H1 (cell line): ENCODE measurements around the gene ZSWIM2. TPM values are rescaled to one million over a fixed set of nuclear protein-coding genes. Genes with fewer than 3 reads are reported as not detected.

Source experiments
- CTCF ChIA-PET: fragments of 300-600 bp; sonication (Branson Sonifier 250); formaldehyde crosslinking; loops from one replicate; lab custom pipeline; 2021; ENCODE audit not compliant: partially characterized antibody; lab: Charles Lee
- POLR2A ChIA-PET: fragments of 300-600 bp; sonication (Branson Sonifier 250); formaldehyde crosslinking; loops from one replicate; lab custom pipeline; 2021; ENCODE audit warnings: inconsistent platforms; ENCODE audit not compliant: partially characterized antibody; lab: Charles Lee
- DNase-seq, 2 experiments: peaks; one replicate each; pipeline versions ENCODE4 v3.0.0 to v3.0.0-alpha.2; 2010 to 2022; ENCODE audit warnings: low spot score in 2 of 2, low read depth in 1 of 2, mixed read lengths in 1 of 2
- FAIRE-seq: peaks from 2 replicates; lab custom pipeline; 2011; peaks lifted over from hg19 to GRCh38; lab: Jason Lieb, UNC
- H2AFZ ChIP-seq: 2 replicates; pipeline ENCODE4 v1.8.1; 2012; ENCODE audit warnings: low read length, inconsistent platforms
- H2AK5ac ChIP-seq: 2 replicates; pipeline ENCODE4 v1.6.1; 2013; ENCODE audit warnings: low read depth, low read length
- H2BK120ac ChIP-seq: replicated peaks from 2 replicates; pipeline ENCODE3; 2013; ENCODE audit warnings: low read depth, low read length, inconsistent platforms
- H2BK12ac ChIP-seq: 2 replicates; pipeline ENCODE4 v1.6.1; 2013; ENCODE audit warnings: low read depth, low read length
- H2BK15ac ChIP-seq: 2 replicates; pipeline ENCODE4 v1.6.1; 2013; ENCODE audit warnings: low read length
- H2BK20ac ChIP-seq: 2 replicates; pipeline ENCODE4 v1.6.1; 2013; ENCODE audit warnings: low read length
- H2BK5ac ChIP-seq: 2 replicates; pipeline ENCODE4 v1.6.1; 2013; ENCODE audit warnings: low read depth, low read length
- H3K14ac ChIP-seq: 2 replicates; pipeline ENCODE4 v1.6.1; 2013; ENCODE audit warnings: inconsistent platforms; ENCODE audit not compliant: insufficient read length
- H3K18ac ChIP-seq: 2 replicates; pipeline ENCODE4 v1.6.1; 2013; ENCODE audit warnings: low read length; ENCODE audit errors: extremely low read depth
- H3K23ac ChIP-seq: 2 replicates; pipeline ENCODE4 v1.6.1; 2013; ENCODE audit warnings: inconsistent platforms; ENCODE audit not compliant: insufficient read length
- H3K23me2 ChIP-seq: 2 replicates; pipeline ENCODE4 v1.6.1; 2013; ENCODE audit warnings: low read depth, low read length
- H3K27ac ChIP-seq: 2 replicates; pipeline ENCODE4 v1.6.1; 2011; ENCODE audit warnings: low read depth, low read length, inconsistent platforms
- H3K27me3 ChIP-seq, 4 experiments: replicated peaks in 1 of 4; 1 replicate in 1 of 4; 2 replicates in 3 of 4; pipeline versions ENCODE4 v1.6.1 to v1.8.1; 2011 to 2013; ENCODE audit warnings: low read length in 3 of 4, mild to moderate bottlenecking in 3 of 4, inconsistent platforms in 2 of 4, mixed read lengths in 2 of 4, moderate library complexity in 1 of 4; ENCODE audit not compliant: control insufficient read depth in 3 of 4, insufficient read depth in 3 of 4; ENCODE audit errors: extremely low read depth in 1 of 4
- H3K36me3 ChIP-seq, 4 experiments: 2 replicates each; pipeline versions ENCODE4 v1.6.1 to v1.8.1; 2011 to 2013; ENCODE audit warnings: mild to moderate bottlenecking in 4 of 4, low read length in 3 of 4, moderate library complexity in 2 of 4, control low read depth in 1 of 4, inconsistent platforms in 1 of 4; ENCODE audit not compliant: insufficient read depth in 4 of 4, control insufficient read depth in 2 of 4
- H3K4ac ChIP-seq: replicated peaks from 2 replicates; pipeline ENCODE3; 2013; ENCODE audit warnings: low read length, low read depth, mixed read lengths, inconsistent platforms; ENCODE audit not compliant: insufficient read length
- H3K4me1 ChIP-seq, 4 experiments: replicated peaks in 1 of 4; 1 replicate in 1 of 4; 2 replicates in 3 of 4; pipeline versions ENCODE4 v1.6.1 to v1.8.1; 2011 to 2013; ENCODE audit warnings: low read length in 3 of 4, inconsistent platforms in 2 of 4, mixed read lengths in 1 of 4; ENCODE audit not compliant: insufficient read depth in 4 of 4, control insufficient read depth in 3 of 4
- H3K4me2 ChIP-seq, 2 experiments: 2 replicates each; pipeline versions ENCODE4 v1.6.1 to v1.8.1; 2011 to 2013; ENCODE audit warnings: low read depth in 2 of 2, low read length in 2 of 2, control low read depth in 1 of 2, inconsistent platforms in 1 of 2, mild to moderate bottlenecking in 1 of 2; ENCODE audit not compliant: insufficient read depth in 1 of 2
- H3K4me3 ChIP-seq, 4 experiments: fragments of 200-600, 300-600 bp in 1 of 4; sonication (generic), shearing (Covaris generic), sonication (Bioruptor Twin) in 1 of 4; 2 replicates each; pipeline versions ENCODE4 v1.5.1 to v1.8.1; 2011 to 2016; ENCODE audit warnings: low read length in 4 of 4, low read depth in 3 of 4, control low read depth in 2 of 4, inconsistent platforms in 2 of 4, mild to moderate bottlenecking in 2 of 4, mixed read lengths in 1 of 4, moderate library complexity in 1 of 4; ENCODE audit not compliant: insufficient read depth in 2 of 4; ENCODE audit errors: extremely low read depth in 1 of 4
- H3K56ac ChIP-seq: replicated peaks from 2 replicates; pipeline ENCODE3; 2013; ENCODE audit warnings: low read depth, mild to moderate bottlenecking, mixed read lengths, low read length, inconsistent platforms; ENCODE audit not compliant: insufficient read length
- H3K79me1 ChIP-seq: 2 replicates; pipeline ENCODE4 v1.6.1; 2013; ENCODE audit warnings: low read depth, low read length, control low read depth
- H3K79me2 ChIP-seq, 2 experiments: 2 replicates each; pipeline versions ENCODE4 v1.6.1 to v1.8.1; 2012 to 2013; ENCODE audit warnings: low read length in 2 of 2, mild to moderate bottlenecking in 2 of 2, inconsistent platforms in 1 of 2; ENCODE audit not compliant: insufficient read depth in 2 of 2, control insufficient read depth in 1 of 2
- H3K9ac ChIP-seq, 4 experiments: replicated peaks in 1 of 4; 1 replicate in 1 of 4; 2 replicates in 3 of 4; pipeline versions ENCODE4 v1.6.1 to v1.8.1; 2011 to 2013; ENCODE audit warnings: low read depth in 3 of 4, low read length in 3 of 4, control low read depth in 2 of 4, mild to moderate bottlenecking in 2 of 4, moderate library complexity in 2 of 4, inconsistent platforms in 1 of 4; ENCODE audit errors: extremely low read depth in 1 of 4
- H3K9me3 ChIP-seq, 2 experiments: 2 replicates each; pipeline versions ENCODE4 v1.6.1 to v1.8.1; 2012 to 2013; ENCODE audit warnings: mild to moderate bottlenecking in 2 of 2, moderate library complexity in 2 of 2, control low read depth in 1 of 2, inconsistent platforms in 1 of 2, low read depth in 1 of 2, low read length in 1 of 2, mixed read lengths in 1 of 2; ENCODE audit not compliant: insufficient read depth in 2 of 2
- H4K20me1 ChIP-seq, 2 experiments: replicated peaks in 1 of 2; 2 replicates each; pipeline versions ENCODE3 to v1.8.1; 2011 to 2013; ENCODE audit warnings: inconsistent platforms in 2 of 2, low read length in 2 of 2, mild to moderate bottlenecking in 1 of 2; ENCODE audit not compliant: insufficient read depth in 2 of 2, control insufficient read depth in 1 of 2
- H4K5ac ChIP-seq: 2 replicates; pipeline ENCODE4 v1.6.1; 2013; ENCODE audit warnings: low read length, low read depth, mixed read lengths, inconsistent platforms; ENCODE audit not compliant: insufficient read length
- H4K8ac ChIP-seq: 2 replicates; pipeline ENCODE4 v1.8.0; 2013; ENCODE audit warnings: mild to moderate bottlenecking, moderate library complexity, low read length, inconsistent platforms; ENCODE audit not compliant: insufficient read depth; ENCODE audit errors: extremely low read depth
- H4K91ac ChIP-seq: replicated peaks from 2 replicates; pipeline ENCODE3; 2013; ENCODE audit warnings: low read length, mixed read lengths, inconsistent platforms; ENCODE audit not compliant: insufficient read length
- EGR1 ChIP-seq: IDR thresholded peaks from 2 replicates; pipeline ENCODE4 v1.6.1; 2011; ENCODE audit warnings: low read depth, low read length, borderline replicate concordance
- EZH2 ChIP-seq: fragments of 200-600 bp; sonication (generic); IDR thresholded peaks from 2 replicates; pipeline ENCODE4 v1.7.1; 2012; ENCODE audit warnings: low read depth, mild to moderate bottlenecking, moderate library complexity, low read length, inconsistent platforms; ENCODE audit not compliant: severe bottlenecking
- KDM1A ChIP-seq: fragments of 200-600, 300-600 bp; sonication (generic); IDR thresholded peaks from 2 replicates; pipeline ENCODE4 v1.7.1; 2016; ENCODE audit warnings: mild to moderate bottlenecking, low read length, borderline replicate concordance
- SIRT6 ChIP-seq: IDR thresholded peaks from one replicate; pipeline ENCODE4 v1.7.1; 2012; ENCODE audit warnings: low read length, inconsistent platforms
- SP1 ChIP-seq: IDR thresholded peaks from 2 replicates; pipeline ENCODE4 v1.6.1; 2011; ENCODE audit warnings: low read depth, low read length
- SP2 ChIP-seq: IDR thresholded peaks from 2 replicates; pipeline ENCODE4 v1.6.1; 2012; ENCODE audit warnings: mild to moderate bottlenecking, low read length, inconsistent platforms
- SP4 ChIP-seq: IDR thresholded peaks from 2 replicates; pipeline ENCODE4 v1.6.1; 2012; ENCODE audit warnings: low read length, inconsistent platforms
- SRF ChIP-seq: IDR thresholded peaks from 2 replicates; pipeline ENCODE4 v1.6.1; 2011; ENCODE audit warnings: mild to moderate bottlenecking, low read depth, low read length, moderate library complexity
- WGBS, 2 experiments: shearing (Covaris generic) in 1 of 2; methylation state at CpG; one replicate each; pipeline versions ENCODE4 v1.1.6 to v1.1.7; 2013 to 2015; ENCODE audit warnings: low lambda C conversion rate in 2 of 2, mixed read lengths in 2 of 2, inconsistent platforms in 1 of 2, low coverage in 1 of 2, missing lambda C conversion rate in 1 of 2; ENCODE audit not compliant: insufficient replicate concordance in 2 of 2, insufficient coverage in 1 of 2, insufficient read length in 1 of 2; ENCODE audit errors: extremely low coverage in 1 of 2, missing lambda C conversion rate in 1 of 2; 5-methylcytosine and 5-hydroxymethylcytosine counted together
- polyA plus RNA-seq, 7 experiments: library from polyadenylated mRNA; depleted of rRNA in 3 of 7; stranded (reverse) in 5 of 7; unstranded in 2 of 7; fragments of >200 nt in 5 of 7; fragments of 200-250 nt in 2 of 7; gene quantifications; 1 replicate in 5 of 7; 2 replicates in 1 of 7; 4 replicates in 1 of 7; pipeline versions ENCODE4 v1.2.1 to v1.2.3, GENCODE V29; 2011 to 2013; ENCODE audit warnings: missing spikeins in 2 of 7, mixed read lengths in 2 of 7
- total RNA-seq: library from RNA; stranded (reverse); fragmentation: NEBNext Ultra II Directional; extraction: Animal tissue kit (Norgen Biotek cat#: 25700); gene quantifications from 2 replicates; pipeline ENCODE4 v1.2.1, GENCODE V29; 2021
- TF ChIP-seq, protein P1 (sequence below): IDR thresholded peaks from 2 replicates; pipeline ENCODE4 v1.6.1; 2011; ENCODE audit warnings: low read depth, mild to moderate bottlenecking, low read length; ENCODE audit not compliant: insufficient read depth
- TF ChIP-seq, protein P2 (sequence below): IDR thresholded peaks from 2 replicates; pipeline ENCODE4 v1.6.1; 2011; ENCODE audit warnings: low read length, improper control_type of control experiment
- TF ChIP-seq, protein P3 (sequence below), 3 experiments: IDR thresholded peaks; 1 replicate in 2 of 3; 2 replicates in 1 of 3; pipeline versions ENCODE4 v1.5.1 to v1.6.1; 2011; ENCODE audit warnings: low read length in 3 of 3, mild to moderate bottlenecking in 3 of 3, inconsistent platforms in 2 of 3, low read depth in 1 of 3, moderate library complexity in 1 of 3; ENCODE audit not compliant: insufficient read depth in 1 of 3; ENCODE audit errors: control extremely low read depth in 1 of 3

The ZSWIM2 gene
- total and polyA plus RNA-seq, 2 of the 8 experiments (the other 6 are each of a cell fraction or from before 2014, with no cell fraction given) = not detected

DNA sequence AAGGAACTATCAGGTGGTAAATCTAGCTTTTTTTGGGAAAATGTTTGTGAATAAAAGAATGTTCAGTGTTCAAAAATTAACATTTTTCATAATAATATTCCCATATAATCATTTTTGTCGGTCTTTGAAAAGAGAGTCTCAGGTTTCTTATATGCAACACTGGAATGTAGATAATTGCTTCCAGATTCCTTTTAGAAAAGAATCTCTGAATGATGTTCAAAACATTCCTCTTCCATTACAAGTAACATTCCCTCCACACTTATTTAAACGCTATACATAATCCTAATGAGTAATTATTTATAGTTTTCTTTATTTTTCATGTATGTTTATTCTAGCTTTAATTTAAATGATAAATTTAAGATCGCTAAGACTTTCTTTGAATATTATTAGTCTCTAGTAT lies 7.0 kb downstream of the ZSWIM2 start:
- H4K91ac ChIP-seq = no peak overlapping the region
- FAIRE-seq (no peak), DNase-seq (no peak)
- no peak overlapping the region for H2BK5ac ChIP-seq
- no peak overlapping the region for H2BK12ac ChIP-seq
- H3K23me2 ChIP-seq = no peaks in the 10 kb centered on the region
- H2BK20ac ChIP-seq = no peak overlapping the region
- H2AFZ ChIP-seq = no peak overlapping the region
- no peak overlapping the region for H3K4me2 ChIP-seq
- H4K5ac ChIP-seq = no peak overlapping the region
- ChIA-PET POLR2A (no interaction called here), CTCF (interaction anchor here (0.5 to 0.6 kb wide), 2 partner anchors 12 to 243 kb away, joined by 3 read pairs; no protein-coding TSS in a partner anchor)
- H3K27me3 ChIP-seq = no peaks in the 10 kb centered on the region
- no peak overlapping the region for H3K23ac ChIP-seq
- no peaks in the 10 kb centered on the region for H3K4me1 ChIP-seq
- no peak overlapping the region for H3K27ac ChIP-seq
- H3K79me1 ChIP-seq = no peaks in the 10 kb centered on the region
- H3K4me3 ChIP-seq = no peak overlapping the region
- no peak overlapping the region for H4K8ac ChIP-seq
- no peak overlapping the region for H3K18ac ChIP-seq
- no peak overlapping the region for H3K56ac ChIP-seq
- H2BK15ac ChIP-seq = no peak overlapping the region
- H3K79me2 ChIP-seq = no peaks in the 10 kb centered on the region
- no peaks in the 10 kb centered on the region for H3K9me3 ChIP-seq
- no peak overlapping the region for H3K9ac ChIP-seq
- H3K36me3 ChIP-seq = no peaks in the 10 kb centered on the region
- H3K4ac ChIP-seq = no peak overlapping the region
- H2AK5ac ChIP-seq = no peak overlapping the region
- WGBS, 2 experiments = 88 to 100% methylated on average over 1 to 3 of the region's 3 CpGs
- no peaks in the 10 kb centered on the region for H4K20me1 ChIP-seq
- H3K14ac ChIP-seq = no peak overlapping the region
- no peak overlapping the region for H2BK120ac ChIP-seq
- TF ChIP-seq EZH2 = no peak
- TF ChIP-seq, protein P1, sequence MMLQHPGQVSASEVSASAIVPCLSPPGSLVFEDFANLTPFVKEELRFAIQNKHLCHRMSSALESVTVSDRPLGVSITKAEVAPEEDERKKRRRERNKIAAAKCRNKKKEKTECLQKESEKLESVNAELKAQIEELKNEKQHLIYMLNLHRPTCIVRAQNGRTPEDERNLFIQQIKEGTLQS = no peak
- TF ChIP-seq SRF = no peak
- no peak for TF ChIP-seq KDM1A
- TF ChIP-seq SP1 = no peak
- TF ChIP-seq, protein P2, sequence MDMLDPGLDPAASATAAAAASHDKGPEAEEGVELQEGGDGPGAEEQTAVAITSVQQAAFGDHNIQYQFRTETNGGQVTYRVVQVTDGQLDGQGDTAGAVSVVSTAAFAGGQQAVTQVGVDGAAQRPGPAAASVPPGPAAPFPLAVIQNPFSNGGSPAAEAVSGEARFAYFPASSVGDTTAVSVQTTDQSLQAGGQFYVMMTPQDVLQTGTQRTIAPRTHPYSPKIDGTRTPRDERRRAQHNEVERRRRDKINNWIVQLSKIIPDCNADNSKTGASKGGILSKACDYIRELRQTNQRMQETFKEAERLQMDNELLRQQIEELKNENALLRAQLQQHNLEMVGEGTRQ = no peak
- TF ChIP-seq SP4 = no peak
- no peak for TF ChIP-seq EGR1
- no peak for TF ChIP-seq SIRT6
- no peak for TF ChIP-seq SP2
- TF ChIP-seq, protein P3, sequence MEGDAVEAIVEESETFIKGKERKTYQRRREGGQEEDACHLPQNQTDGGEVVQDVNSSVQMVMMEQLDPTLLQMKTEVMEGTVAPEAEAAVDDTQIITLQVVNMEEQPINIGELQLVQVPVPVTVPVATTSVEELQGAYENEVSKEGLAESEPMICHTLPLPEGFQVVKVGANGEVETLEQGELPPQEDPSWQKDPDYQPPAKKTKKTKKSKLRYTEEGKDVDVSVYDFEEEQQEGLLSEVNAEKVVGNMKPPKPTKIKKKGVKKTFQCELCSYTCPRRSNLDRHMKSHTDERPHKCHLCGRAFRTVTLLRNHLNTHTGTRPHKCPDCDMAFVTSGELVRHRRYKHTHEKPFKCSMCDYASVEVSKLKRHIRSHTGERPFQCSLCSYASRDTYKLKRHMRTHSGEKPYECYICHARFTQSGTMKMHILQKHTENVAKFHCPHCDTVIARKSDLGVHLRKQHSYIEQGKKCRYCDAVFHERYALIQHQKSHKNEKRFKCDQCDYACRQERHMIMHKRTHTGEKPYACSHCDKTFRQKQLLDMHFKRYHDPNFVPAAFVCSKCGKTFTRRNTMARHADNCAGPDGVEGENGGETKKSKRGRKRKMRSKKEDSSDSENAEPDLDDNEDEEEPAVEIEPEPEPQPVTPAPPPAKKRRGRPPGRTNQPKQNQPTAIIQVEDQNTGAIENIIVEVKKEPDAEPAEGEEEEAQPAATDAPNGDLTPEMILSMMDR (IDR thresholded peaks at IDR 0.05; ENCODE audit: control extremely low read depth in 1 of 3, insufficient read depth in 1 of 3, low read depth in 1 of 3, low read length in 3 of 3) = no peak
